KOPT-K1 (cell line): ENCODE measurements around the gene PNKP.
A peak's percentile ranks its signal among the peaks of the same experiment; 100 is the strongest.

Source experiments
- H3K27ac ChIP-seq: fragments of 200-600 bp; sonication (generic); 2 replicates; pipeline ENCODE4 v1.5.1; 2016; ENCODE audit warnings: antibody characterized with exemption, mild to moderate bottlenecking, low read depth, low read length; ENCODE audit not compliant: poor library complexity, severe bottlenecking
- H3K36me3 ChIP-seq: fragments of 200-600 bp; sonication (generic); 2 replicates; pipeline ENCODE4 v1.5.1; 2017; ENCODE audit warnings: antibody characterized with exemption, mild to moderate bottlenecking, low read length, moderate library complexity; ENCODE audit not compliant: insufficient read depth
- H3K9me3 ChIP-seq: fragments of 200-600 bp; sonication (generic); 2 replicates; pipeline ENCODE4 v1.5.1; 2017; ENCODE audit warnings: antibody characterized with exemption, low read length, mild to moderate bottlenecking; ENCODE audit not compliant: insufficient read depth, poor library complexity, severe bottlenecking

Gene PNKP

GRCh38 chr19:49850487-49851342, 16.7 kb downstream of the PNKP start, which contains the start of gene PTOV1:
Gene PTOV1 (plus strand): TSS chr19:49851159.
- Histone ChIP-seq H3K27ac (peak within 1 kb of the TSS; percentile 87), H3K36me3 (peaks cover 20% of the 10 kb centered on the region), H3K9me3 (no peaks in the 10 kb centered on the region)

- H3K9me3 ChIP-seq: no peaks in the 10 kb centered on the region
- peaks cover 14% of the 10 kb centered on the region for H3K36me3 ChIP-seq
- H3K27ac ChIP-seq: peak overlapping the region; percentile 87
Observed at GRCh38 chr19:49850221-49850486, 17.2 kb downstream of the PNKP start.

DNA sequence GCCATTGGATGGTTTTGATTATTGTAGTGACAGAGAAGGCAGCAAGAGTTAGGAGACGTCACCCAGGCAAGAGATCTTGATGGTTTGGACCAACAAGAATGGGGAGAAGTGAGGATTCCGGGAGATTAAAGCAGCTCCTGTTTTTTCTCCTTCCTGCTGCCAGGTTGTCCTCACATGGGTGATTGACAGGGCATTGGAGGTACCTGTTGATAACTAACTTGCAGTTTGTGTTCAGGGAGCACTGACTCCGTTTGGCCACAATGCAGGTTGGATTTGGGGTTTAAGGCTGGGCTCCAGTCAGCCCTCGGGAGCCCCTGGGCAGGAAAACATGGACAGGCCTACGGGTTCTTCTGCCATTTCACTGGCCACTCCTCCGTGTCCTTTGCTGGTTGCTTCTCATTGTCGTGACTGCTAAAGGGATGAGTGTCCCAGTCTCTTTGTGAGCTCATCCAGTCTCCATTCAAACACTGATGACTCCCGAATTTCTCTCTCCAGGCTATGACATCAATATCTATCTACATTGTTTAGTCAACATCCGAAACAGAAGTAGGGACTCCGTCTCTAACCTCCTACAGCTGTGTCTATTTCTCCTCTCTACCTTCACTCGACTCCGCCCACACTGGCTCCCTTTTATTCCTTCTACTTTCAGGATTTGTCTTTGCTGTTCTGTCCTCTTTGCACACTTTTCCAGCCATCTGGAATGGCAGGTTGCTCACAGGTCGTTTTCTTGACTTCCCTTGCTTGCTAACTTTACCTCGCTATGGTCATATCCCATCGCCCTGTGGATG, 17.7 kb downstream of the PNKP start:
- H3K36me3 ChIP-seq: peaks cover 10% of the 10 kb centered on the region; the same call in 1 of the 2 replicates
- H3K27ac ChIP-seq: peak overlapping the region; percentile 87
- H3K9me3 ChIP-seq: no peaks in the 10 kb centered on the region

DNA sequence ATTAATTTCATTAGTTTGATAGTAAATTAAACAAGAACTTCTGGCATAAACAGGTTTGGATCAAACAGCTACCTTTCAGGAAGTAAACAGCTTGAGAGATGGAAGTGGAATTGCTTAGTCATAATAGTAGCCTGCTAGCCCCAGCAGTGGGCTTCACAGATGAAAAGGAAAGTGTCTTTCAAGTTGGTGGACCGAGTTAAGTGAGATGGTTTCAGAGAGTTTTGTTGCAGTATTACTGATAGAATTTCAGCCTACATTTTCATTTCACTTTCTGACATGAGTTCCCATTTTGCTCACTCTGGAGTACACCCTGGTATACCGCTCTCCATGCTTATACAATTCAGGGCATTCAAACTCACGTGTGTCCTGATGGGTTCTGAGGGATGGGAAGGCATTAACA, 18.4 kb downstream of the PNKP start:
- no peak overlapping the region for H3K27ac ChIP-seq
- H3K36me3 ChIP-seq: peaks cover 3% of the 10 kb centered on the region; the same call in 1 of the 2 replicates
- no peaks in the 10 kb centered on the region for H3K9me3 ChIP-seq

DNA sequence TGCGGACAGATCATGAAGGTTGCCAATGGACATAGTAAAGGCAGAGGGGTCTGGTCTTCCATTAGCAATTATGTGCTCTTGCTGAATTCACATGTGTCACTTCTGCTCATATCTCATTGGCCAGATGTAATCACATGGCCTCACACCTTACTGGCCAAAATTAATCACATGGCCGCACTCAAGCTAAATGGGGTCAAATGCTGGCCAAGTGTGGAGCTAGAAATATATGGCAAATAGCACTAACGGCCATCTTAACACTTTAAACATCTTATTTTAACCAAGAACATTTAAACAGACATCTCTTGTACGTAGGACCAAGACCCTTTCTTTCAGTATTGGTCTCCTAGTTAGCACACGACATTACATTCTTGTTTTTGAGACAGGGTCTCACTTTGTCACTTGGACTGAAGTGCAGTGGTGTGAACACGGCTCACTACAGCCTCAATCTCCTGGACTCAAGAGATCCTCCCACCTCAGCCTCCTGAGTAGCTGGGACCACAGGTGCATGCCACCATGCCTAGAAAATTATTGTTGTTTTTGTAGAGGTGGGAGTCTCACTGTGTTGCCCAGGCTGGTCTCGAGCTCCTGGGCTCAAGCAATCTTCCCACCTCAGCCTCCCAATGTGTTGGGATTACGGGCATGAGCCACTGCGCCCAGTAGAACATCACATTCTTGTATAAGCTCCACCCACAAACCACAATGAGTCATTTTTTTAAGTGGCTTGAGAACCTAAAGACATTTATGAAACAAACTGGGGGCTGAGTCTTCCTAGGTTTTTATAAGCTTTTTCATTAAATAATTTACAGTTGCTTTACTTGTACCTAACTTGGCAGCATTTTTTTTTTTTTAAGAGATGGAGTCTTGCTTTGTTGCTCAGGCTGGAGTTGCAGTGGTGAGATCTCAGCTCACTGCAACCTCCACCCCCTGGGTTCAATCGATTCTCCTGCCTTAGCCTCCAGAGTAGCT, 19.4 kb downstream of the PNKP start:
- Histone ChIP-seq H3K9me3 (no peaks in the 10 kb centered on the region), H3K27ac (no peak overlapping the region), H3K36me3 (no peaks in the 10 kb centered on the region)

DNA sequence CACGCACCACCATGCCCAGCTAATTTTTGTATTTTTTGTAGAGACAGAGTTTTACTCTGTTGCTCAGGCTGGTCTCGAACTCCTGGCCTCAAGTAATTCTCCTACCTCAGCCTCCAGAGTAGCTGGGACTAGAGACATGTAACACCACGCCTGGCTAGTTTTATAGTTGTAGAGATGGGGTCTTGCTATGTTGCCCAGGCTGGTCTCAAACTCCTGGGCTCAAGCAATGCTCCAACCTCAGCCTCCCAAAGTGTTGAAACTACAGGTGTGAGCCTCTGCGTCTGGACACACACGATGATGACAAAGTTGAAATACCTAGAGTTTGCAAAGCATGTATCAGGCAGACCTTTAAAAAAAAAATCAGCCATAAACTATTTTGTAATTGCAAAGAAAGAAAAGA, 21.0 kb downstream of the PNKP start:
- Histone ChIP-seq H3K9me3 (no peaks in the 10 kb centered on the region), H3K36me3 (no peaks in the 10 kb centered on the region), H3K27ac (no peak overlapping the region)

DNA sequence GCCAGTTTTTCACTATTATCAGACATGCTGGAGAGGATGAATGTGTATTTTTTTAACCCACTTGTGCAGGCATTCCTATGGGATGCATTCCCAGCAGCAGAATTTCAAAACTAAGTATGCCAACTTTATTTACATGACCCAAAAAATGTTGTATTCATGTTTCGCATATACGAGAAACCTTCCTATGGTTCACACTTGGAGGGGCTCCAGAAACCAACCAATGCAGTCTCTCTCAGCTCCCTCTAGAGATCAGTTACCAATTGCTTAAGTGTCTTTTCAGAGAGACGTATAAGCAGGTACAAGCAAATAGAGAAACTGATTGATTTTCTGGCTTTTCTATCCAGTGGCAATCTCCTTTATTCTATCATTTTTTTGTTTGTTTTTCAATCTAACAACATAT, 22.0 kb downstream of the PNKP start:
- peaks cover 7% of the 10 kb centered on the region; the same call in 1 of the 2 replicates for H3K36me3 ChIP-seq
- no peak overlapping the region for H3K27ac ChIP-seq

GRCh38 chr19:49844138-49845095, 23.0 kb downstream of the PNKP start:
- Histone ChIP-seq H3K27ac (no peak overlapping the region), H3K9me3 (no peaks in the 10 kb centered on the region), H3K36me3 (peaks cover 15% of the 10 kb centered on the region; the same call in 1 of the 2 replicates)

More for the DNA sequence above, 22.0 kb downstream of the PNKP start:
- H3K9me3 ChIP-seq: no peaks in the 10 kb centered on the region

DNA sequence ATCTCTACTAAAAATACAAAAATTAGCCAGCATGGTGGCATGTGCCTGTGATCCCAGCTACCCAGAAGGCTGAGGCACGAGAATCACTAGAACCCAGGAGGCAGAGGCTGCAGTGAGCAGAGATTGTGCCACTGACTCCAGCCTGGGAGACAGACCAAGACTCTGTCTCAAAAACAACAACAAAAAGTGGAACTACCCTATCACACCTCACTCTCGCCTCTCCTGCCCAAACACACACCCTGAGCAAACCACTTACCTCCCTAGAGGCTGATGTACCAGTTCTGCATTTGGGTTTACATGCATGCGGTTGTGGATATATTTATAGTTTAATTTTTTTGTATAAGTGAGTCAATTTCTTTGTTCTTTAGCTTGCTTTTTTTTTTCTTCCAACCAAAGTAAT, 24.1 kb downstream of the PNKP start:
- no peak overlapping the region for H3K27ac ChIP-seq
- peaks cover 26% of the 10 kb centered on the region; the same call in 1 of the 2 replicates for H3K36me3 ChIP-seq
- H3K9me3 ChIP-seq: no peaks in the 10 kb centered on the region

- H3K9me3 ChIP-seq: no peaks in the 10 kb centered on the region
- H3K27ac ChIP-seq: no peak overlapping the region
- peaks cover 51% of the 10 kb centered on the region for H3K36me3 ChIP-seq
Observed at GRCh38 chr19:49840736-49841249, 26.6 kb downstream of the PNKP start.

GRCh38 chr19:49840321-49840720, 27.1 kb downstream of the PNKP start:
- H3K36me3 ChIP-seq: peaks cover 56% of the 10 kb centered on the region
- H3K27ac ChIP-seq: no peak overlapping the region

DNA sequence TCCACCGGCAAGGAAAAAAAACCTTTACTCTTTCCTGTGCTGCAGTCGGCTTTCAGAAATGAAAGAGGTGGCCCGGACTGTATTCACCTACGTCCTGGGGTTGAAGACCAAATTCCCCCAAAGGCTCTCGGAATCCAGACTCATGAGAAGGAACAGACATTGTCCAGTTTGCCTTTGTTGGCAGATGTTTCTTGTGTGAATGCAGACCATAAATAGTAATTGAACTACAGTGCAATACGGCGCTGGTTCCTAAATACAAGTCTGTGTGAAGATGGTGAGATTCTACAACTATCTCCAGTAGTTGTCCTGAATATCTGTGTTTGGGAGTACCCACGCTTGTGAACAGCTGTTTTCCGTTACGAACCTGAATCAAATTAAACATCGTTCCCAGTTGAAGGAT, 27.7 kb downstream of the PNKP start:
- H3K36me3 ChIP-seq: peaks cover 62% of the 10 kb centered on the region
- no peaks in the 10 kb centered on the region for H3K9me3 ChIP-seq
- H3K27ac ChIP-seq: no peak overlapping the region

More at GRCh38 chr19:49840321-49840720, 27.1 kb downstream of the PNKP start:
- no peaks in the 10 kb centered on the region for H3K9me3 ChIP-seq

- no peaks in the 10 kb centered on the region for H3K9me3 ChIP-seq
- no peak overlapping the region for H3K27ac ChIP-seq
- peaks cover 69% of the 10 kb centered on the region for H3K36me3 ChIP-seq
Observed at GRCh38 chr19:49838885-49839588, 28.3 kb downstream of the PNKP start.
